ENCODE data around the gene DOCK1.

The DOCK1 gene

GRCh38 chr10:127012071-127012768 lies 107.0 kb downstream of the DOCK1 start:
- in situ Hi-C loops (cut with MboI; ENCODE audit: low pct_unique_long_range_greater_than_20kb, low sequenced_read_pairs, unreplicated experiment) = no loop called here
- DNase-seq (ENCODE audit: low spot score) = no peak
- TF ChIP-seq CTCF (IDR thresholded peaks at IDR 0.05; ENCODE audit: extremely low read depth, insufficient read depth, missing control alignments) = no peak

- no peak for DNase-seq (ENCODE audit: low spot score)
- in situ Hi-C loops (cut with MboI; ENCODE audit: low pct_unique_long_range_greater_than_20kb, low sequenced_read_pairs, unreplicated experiment) = no loop called here
- TF ChIP-seq CTCF (IDR thresholded peaks at IDR 0.05; ENCODE audit: extremely low read depth, insufficient read depth, missing control alignments) = no peak
These were observed 107.5 kb downstream of the DOCK1 start for GRCh38 chr10:127012769-127013152.

GRCh38 chr10:127013211-127013656 lies 108.0 kb downstream of the DOCK1 start:
- TF ChIP-seq CTCF (IDR thresholded peaks at IDR 0.05; ENCODE audit: extremely low read depth, insufficient read depth, missing control alignments) = no peak
- DNase-seq (ENCODE audit: low spot score) = no peak
- in situ Hi-C loops (cut with MboI; ENCODE audit: low pct_unique_long_range_greater_than_20kb, low sequenced_read_pairs, unreplicated experiment) = no loop called here

- TF ChIP-seq CTCF (IDR thresholded peaks at IDR 0.05; ENCODE audit: extremely low read depth, insufficient read depth, missing control alignments) = no peak
- no peak for DNase-seq (ENCODE audit: low spot score)
- in situ Hi-C loops (cut with MboI; ENCODE audit: low pct_unique_long_range_greater_than_20kb, low sequenced_read_pairs, unreplicated experiment) = no loop called here
These were observed 108.7 kb downstream of the DOCK1 start for GRCh38 chr10:127013691-127014473.

- in situ Hi-C loops (cut with MboI; ENCODE audit: low pct_unique_long_range_greater_than_20kb, low sequenced_read_pairs, unreplicated experiment) = no loop called here
- TF ChIP-seq CTCF (IDR thresholded peaks at IDR 0.05; ENCODE audit: extremely low read depth, insufficient read depth, missing control alignments) = no peak
- DNase-seq (ENCODE audit: low spot score) = no peak
These were observed 109.4 kb downstream of the DOCK1 start for GRCh38 chr10:127014671-127015070.

GRCh38 chr10:127015373-127015772 lies 110.1 kb downstream of the DOCK1 start:
- TF ChIP-seq CTCF (IDR thresholded peaks at IDR 0.05; ENCODE audit: extremely low read depth, insufficient read depth, missing control alignments) = no peak
- no peak for DNase-seq (ENCODE audit: low spot score)
- in situ Hi-C loops (cut with MboI; ENCODE audit: low pct_unique_long_range_greater_than_20kb, low sequenced_read_pairs, unreplicated experiment) = no loop called here
